Transverse colon (tissue), 4 donors: Measurements from ENCODE around the gene F13A1.

Source experiments
- CTCF ChIP-seq, 5 experiments: fragments of 200-600 bp in 3 of 5; fragments of 450-650 bp in 2 of 5; sonication (generic) in 3 of 5; IDR thresholded peaks; 1 replicate in 2 of 5; 2 replicates in 3 of 5; pipeline ENCODE4 v1.5.1; 2016 to 2017; ENCODE audit warnings: antibody characterized with exemption in 5 of 5, inconsistent platforms in 3 of 5, mild to moderate bottlenecking in 2 of 5, moderate library complexity in 1 of 5
- POLR2A ChIP-seq: fragments of 450-650 bp; IDR thresholded peaks from one replicate; pipeline ENCODE4 v1.6.1; 2016; ENCODE audit warnings: antibody characterized with exemption, mild to moderate bottlenecking, moderate library complexity
- POLR2AphosphoS5 ChIP-seq, 3 donors: sonication (generic); formaldehyde crosslinking; IDR thresholded peaks; one replicate each; pipeline ENCODE4 v1.6.1; 2016; ENCODE audit warnings: antibody characterized with exemption in 3 of 3

GRCh38 chr6:6218759-6219085 lies 101.7 kb downstream of the F13A1 start:
- TF ChIP-seq CTCF (IDR thresholded peaks at IDR 0.05) (no peak), POLR2AphosphoS5 (IDR thresholded peaks at IDR 0.05) (no peak), POLR2A (no peak)
